HG03280 (cell line): ENCODE data around the gene PRDX5.
A peak's percentile ranks its signal among the peaks of the same experiment; 100 is the strongest.
"Not testable (repeated sequence)": the region's sequence is repeated elsewhere in the genome, so short reads cannot be mapped to it uniquely, and the experiment has no call there.

Source experiments
- ATAC-seq: cut with Tn5 transposase; IDR thresholded peaks from one replicate; pipeline ENCODE4 v1.9.1; 2021; ENCODE audit warnings: mild to moderate bottlenecking, moderate library complexity; ENCODE audit not compliant: unreplicated experiment

PRDX5 gene

DNA sequence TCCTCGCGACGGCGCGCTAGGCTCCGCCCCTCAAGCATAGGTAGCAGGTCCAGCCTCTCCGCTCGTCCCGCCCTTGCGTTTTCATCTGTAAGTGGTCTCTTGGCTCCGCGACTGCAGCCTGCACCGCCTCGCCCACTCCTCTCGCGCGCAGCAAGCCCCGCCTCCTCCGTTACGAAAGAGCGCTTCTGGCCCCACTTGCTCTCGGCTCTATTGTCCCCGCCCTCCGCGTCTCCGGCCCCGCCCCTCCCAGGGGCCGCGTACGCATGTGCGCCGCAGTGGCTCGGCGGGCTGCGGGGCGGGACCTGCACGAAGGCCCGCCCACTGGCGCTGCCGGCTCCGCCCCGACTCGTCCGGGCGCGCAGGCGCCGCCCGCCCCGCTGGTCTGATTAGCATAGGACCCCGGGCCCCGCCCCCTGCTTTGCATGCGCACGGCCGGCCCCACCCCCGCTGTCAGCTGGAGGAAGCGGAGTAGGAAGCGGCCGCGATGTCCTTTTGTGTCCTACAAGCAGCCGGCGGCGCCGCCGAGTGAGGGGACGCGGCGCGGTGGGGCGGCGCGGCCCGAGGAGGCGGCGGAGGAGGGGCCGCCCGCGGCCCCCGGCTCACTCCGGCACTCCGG, 12.7 kb upstream of the PRDX5 start, which contains the start of gene ESRRA:
ESRRA (plus strand) TSS at position 450 of the 616 bp plus-strand sequence. CDS start 1,656 bp downstream, outside the sequence.
- peak; percentile 70 for ATAC-seq

DNA sequence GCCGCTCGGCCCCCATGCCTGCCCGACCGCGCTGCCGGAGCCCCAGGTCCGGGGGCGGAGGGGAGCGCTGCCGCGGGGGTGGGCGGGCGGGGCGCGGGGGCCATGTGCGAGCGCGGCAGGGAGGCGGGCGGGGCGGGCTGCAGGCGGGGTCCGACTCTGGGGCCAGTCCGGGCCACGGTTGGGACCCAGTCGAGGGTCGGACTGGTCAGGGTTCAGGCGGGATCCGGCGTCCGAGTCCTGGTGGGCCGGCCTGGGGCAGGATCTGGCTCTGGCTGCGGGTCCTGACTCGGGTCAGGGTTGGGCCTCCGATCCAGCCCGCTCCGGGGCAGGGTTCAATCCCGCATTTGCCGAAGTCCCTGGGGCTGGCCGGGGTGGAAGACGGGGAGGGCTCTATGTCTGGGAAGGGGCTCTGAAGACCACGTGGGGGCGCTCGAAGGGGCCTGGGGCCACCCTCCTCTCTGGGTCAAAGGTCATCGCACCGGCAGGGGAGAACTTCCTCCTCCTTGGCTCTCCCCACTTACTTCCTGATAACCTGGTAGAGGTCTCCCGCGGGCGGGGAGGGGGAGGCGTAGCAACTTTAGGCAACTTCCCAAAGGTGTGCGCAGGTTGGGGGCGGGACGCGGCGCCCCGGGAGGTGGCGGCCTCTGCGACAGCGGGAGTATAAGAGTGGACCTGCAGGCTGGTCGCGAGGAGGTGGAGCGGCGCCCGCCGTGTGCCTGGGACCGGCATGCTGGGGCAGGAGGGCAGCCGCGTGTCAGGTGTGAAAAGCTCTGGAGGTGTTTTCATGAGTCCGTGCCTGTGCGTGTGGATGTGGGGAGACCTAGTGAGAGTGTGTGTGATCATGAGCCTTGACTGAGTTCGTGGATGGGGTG, 12.0 kb upstream of the PRDX5 start:
- peak; percentile 28 for ATAC-seq

DNA sequence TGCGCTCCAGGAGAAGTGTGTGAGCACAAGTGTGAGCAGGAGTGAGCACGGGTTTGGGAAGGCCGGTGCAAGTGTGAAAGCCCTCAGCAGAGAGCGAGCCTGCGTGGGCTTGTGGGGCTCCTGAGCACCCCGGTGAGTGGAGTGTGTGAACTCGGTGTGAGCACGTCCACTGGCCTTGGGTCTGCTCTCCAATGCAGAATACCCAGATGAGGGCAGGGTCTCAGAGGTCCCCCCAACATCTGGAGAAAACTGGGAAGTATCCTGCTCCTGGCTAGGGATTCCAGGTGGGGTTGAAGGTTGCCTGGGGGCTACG, 11.4 kb upstream of the PRDX5 start:
- no peak for ATAC-seq

DNA sequence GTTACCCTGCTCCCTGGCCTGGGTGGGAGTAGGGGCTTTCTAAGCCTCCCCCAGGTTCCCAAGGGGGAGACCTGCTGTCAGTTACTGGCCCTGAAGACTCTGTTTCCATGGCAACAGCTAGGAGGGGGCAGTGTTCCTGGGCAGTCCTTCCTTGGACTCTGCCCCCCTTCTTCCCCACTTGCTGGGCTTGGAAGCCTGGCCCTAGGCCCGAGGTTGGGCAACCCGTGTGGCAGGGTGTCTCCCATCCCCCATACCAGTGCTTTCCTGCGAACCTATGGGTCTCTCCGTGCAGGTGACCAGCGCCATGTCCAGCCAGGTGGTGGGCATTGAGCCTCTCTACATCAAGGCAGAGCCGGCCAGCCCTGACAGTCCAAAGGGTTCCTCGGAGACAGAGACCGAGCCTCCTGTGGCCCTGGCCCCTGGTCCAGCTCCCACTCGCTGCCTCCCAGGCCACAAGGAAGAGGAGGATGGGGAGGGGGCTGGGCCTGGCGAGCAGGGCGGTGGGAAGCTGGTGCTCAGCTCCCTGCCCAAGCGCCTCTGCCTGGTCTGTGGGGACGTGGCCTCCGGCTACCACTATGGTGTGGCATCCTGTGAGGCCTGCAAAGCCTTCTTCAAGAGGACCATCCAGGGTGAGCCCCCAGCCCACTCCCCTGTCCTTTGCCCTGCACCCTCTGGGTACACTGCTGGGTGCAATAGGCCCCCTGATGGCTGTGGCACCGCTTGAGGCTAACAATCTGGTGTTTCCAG, 10.9 kb upstream of the PRDX5 start:
- no peak for ATAC-seq

DNA sequence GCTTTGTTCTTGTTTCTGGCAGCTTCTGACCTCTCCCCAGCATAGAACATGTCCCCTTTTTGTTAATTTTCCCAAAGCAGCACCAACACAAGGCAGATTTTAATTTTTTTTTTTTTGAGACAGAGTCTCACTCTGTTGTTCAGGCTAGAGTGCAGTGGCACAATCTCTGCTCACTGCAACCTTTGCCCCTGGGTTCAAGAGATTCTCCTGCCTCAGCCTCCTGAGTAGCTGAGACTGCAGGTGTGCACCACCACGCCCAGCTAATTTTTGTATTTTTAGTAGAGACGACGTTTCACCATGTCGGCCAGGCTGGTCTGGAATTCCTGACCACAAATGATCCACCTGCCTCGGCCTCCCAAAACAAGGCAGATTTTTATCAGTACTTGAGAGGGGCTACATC, 10.1 kb upstream of the PRDX5 start:
- ATAC-seq: not testable (repeated sequence)

GRCh38 chr11:64312947-64313346, 5.0 kb upstream of the PRDX5 start:
- no peak for ATAC-seq

DNA sequence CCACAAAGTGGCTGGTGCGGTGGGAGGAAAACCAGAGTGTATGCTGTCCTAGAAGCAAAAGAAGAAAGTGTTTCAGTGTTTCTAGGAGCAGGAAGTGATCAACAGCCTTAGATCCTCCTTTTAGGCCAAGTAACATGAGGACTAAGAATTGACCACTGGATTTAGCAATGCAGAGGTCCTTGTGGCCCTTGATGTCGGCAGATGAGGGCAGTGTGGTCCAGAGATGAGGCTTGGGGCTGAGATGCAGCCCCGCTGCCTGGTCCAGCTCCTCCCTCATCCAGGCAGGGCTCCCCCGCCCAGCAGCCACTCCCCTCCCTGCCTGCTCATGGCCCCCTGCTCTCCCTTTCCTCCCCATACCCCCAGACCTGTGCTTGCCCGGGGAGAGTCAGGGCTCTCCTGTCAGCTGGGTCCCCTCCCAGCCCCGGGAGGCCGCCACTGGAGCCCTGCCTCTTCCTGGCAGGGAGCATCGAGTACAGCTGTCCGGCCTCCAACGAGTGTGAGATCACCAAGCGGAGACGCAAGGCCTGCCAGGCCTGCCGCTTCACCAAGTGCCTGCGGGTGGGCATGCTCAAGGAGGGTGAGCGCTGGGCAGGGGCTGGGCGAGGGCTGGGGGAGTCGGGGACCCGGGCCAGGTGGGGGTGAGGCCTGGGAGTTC, 4.3 kb upstream of the PRDX5 start:
- ATAC-seq: no peak

DNA sequence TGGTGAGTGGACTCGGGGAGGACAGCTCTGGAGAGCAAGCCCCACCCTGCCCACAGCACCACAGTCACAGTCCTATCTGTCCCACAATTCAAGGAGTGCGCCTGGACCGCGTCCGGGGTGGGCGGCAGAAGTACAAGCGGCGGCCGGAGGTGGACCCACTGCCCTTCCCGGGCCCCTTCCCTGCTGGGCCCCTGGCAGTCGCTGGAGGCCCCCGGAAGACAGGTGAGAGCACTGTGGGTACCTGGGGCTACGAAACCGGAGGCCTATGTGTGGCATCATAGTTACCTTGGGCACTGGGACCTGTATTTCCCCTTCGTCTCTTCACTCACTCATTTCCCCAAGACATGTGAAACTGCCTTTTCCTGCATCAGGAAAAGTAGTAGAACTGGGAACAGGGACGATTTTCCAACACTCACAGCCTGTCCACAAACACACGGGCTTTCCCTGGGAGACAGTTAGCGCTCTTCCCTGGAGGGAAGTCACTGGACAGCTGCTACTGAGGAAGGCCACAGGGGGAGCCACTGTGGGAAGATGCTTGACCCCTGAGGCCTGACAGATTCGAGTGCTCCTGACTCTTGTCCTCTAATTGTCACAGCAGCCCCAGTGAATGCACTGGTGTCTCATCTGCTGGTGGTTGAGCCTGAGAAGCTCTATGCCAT, 3.6 kb upstream of the PRDX5 start:
- no peak for ATAC-seq

DNA sequence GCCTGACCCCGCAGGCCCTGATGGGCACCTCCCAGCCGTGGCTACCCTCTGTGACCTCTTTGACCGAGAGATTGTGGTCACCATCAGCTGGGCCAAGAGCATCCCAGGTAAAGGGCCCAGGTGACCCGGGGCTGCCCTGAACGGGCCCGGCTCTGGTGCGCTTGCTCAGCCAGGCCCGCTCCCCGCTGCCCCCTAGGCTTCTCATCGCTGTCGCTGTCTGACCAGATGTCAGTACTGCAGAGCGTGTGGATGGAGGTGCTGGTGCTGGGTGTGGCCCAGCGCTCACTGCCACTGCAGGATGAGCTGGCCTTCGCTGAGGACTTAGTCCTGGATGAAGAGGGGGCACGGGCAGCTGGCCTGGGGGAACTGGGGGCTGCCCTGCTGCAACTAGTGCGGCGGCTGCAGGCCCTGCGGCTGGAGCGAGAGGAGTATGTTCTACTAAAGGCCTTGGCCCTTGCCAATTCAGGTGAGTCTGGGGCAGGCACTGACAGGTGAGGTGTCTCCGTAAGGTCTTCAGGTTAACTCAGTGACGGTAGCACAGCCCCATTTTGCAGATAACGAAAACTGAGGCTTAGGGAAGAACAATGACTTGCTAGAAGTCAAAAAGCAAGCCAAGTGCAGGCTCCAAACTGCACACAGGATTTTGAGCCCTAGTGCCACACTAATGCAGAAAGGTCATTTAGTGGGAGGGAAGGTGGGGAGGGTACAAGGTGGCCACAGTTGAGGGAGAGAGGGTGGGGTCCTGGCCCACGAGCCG, 2.9 kb upstream of the PRDX5 start:
- no peak for ATAC-seq

- ATAC-seq: not testable (repeated sequence)
These were observed 2.0 kb upstream of the PRDX5 start for GRCh38 chr11:64315667-64316526.

GRCh38 chr11:64316672-64317324, 1.1 kb upstream of the PRDX5 start:
- no peak for ATAC-seq

DNA sequence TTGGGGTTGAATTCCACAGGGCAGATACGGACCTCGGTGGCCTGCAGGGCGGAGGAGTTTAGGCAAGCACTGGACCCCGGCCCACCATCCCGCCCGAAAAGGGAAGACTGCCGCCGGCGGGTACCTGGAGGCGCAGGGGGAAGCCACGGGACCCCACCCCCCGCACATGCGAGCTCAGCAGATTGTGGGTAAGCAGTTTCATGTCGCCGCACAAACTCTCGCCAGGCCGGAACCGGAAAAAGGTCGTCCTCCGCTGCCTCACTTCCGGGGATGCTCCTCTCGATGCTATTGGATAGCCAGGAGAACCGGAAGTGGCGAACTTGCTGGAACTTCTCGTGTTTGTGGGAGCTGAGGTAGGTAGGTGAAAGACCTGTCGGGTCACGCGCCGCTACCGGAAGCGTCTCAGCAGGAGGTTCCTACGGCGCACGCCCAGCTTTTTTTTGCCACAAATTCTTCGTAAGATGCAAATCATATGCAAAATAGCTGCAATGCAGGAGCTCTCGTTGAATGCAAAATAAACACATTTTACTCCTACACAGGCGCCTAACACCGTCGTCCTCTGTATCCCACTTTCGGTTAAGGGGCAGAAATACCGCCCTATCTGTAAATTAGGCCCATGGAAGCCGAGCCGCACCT, 478 bp upstream of the PRDX5 start, which contains the start of gene TRMT112:
TRMT112 (minus strand) TSS at position 235 of the 636 bp plus-strand sequence; CDS start at position 202, 33 bp downstream.
- ATAC-seq: peak; percentile 59

GRCh38 chr11:64318766-64319761, 1.1 kb downstream of the PRDX5 start:
- no peak for ATAC-seq

GRCh38 chr11:64320556-64320955, 2.6 kb downstream of the PRDX5 start:
- no peak for ATAC-seq

GRCh38 chr11:64321026-64321425, 3.1 kb downstream of the PRDX5 start:
- ATAC-seq: no peak

DNA sequence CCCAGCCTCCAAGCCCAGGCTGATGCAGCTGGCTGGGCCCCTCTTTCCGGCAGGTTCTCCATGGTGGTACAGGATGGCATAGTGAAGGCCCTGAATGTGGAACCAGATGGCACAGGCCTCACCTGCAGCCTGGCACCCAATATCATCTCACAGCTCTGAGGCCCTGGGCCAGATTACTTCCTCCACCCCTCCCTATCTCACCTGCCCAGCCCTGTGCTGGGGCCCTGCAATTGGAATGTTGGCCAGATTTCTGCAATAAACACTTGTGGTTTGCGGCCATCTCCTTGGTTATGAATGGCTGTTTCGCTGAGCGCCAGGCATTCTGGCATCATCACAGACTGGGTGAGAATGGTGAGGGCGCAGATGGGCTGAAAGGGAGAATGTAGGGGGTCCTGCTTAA, 3.6 kb downstream of the PRDX5 start:
- ATAC-seq: no peak

- no peak for ATAC-seq
These were observed 5.0 kb downstream of the PRDX5 start for GRCh38 chr11:64322925-64323260.
